Stimulated activated CD8-positive, alpha-beta memory T cell treated with anti-CD3 and anti-CD28 coated beads, Interleukin-4, amount 100 ng/mL, for 4 hours (primary cell): ENCODE measurements around the gene SCGB2A2.

Experiments used
- DNase-seq, 2 donors: peaks; one replicate each; pipeline ENCODE4 v3.0.0-alpha.2; 2020; ENCODE audit warnings: low read depth in 2 of 2, low spot score in 1 of 2

Gene SCGB2A2

GRCh38 chr11:62298975-62299374 is 29.0 kb downstream of the SCGB2A2 start, which contains the start of gene SCGB1D4:
SCGB1D4 (minus strand) TSS chr11:62299075; CDS start chr11:62299010, 65 bp downstream.
- DNase-seq: no peak

GRCh38 chr11:62306227-62306626 is 36.3 kb downstream of the SCGB2A2 start:
- no peak for DNase-seq

GRCh38 chr11:62307950-62308349 is 38.0 kb downstream of the SCGB2A2 start:
- no peak for DNase-seq

GRCh38 chr11:62309991-62310390 is 40.0 kb downstream of the SCGB2A2 start:
- no peak for DNase-seq

GRCh38 chr11:62315431-62315830 is 45.5 kb downstream of the SCGB2A2 start:
- no peak for DNase-seq

- no peak for DNase-seq
Measured at GRCh38 chr11:62322524-62322923, 52.6 kb downstream of the SCGB2A2 start.
